Subcutaneous abdominal adipose tissue (tissue), 5 donors: ENCODE measurements around the gene CHKB.
A peak's percentile ranks its signal among the peaks of the same experiment; 100 is the strongest.
"Not testable (repeated sequence)": the region's sequence is repeated elsewhere in the genome, so short reads cannot be mapped to it uniquely, and the experiment has no call there.

Source experiments
- H3K27ac ChIP-seq: one replicate; pipeline ENCODE4 v1.7.0; 2013; ENCODE audit warnings: low read depth, mild to moderate bottlenecking, inconsistent platforms, low read length, moderate library complexity
- H3K27me3 ChIP-seq, 5 donors: one replicate each; pipeline ENCODE4 v1.7.0; 2013; ENCODE audit warnings: low read length in 5 of 5, inconsistent platforms in 1 of 5; ENCODE audit not compliant: control insufficient read depth in 5 of 5, insufficient read depth in 4 of 5
- H3K36me3 ChIP-seq, 5 donors: one replicate each; pipeline ENCODE4 v1.7.0; 2013; ENCODE audit warnings: low read length in 5 of 5; ENCODE audit not compliant: control insufficient read depth in 5 of 5, insufficient read depth in 5 of 5
- H3K4me1 ChIP-seq, 5 donors: one replicate each; pipeline ENCODE4 v1.7.0; 2013; ENCODE audit warnings: low read length in 5 of 5, mild to moderate bottlenecking in 3 of 5, moderate library complexity in 1 of 5; ENCODE audit not compliant: control insufficient read depth in 5 of 5, insufficient read depth in 5 of 5
- H3K4me3 ChIP-seq, 5 donors: one replicate each; pipeline ENCODE4 v1.7.0; 2013; ENCODE audit warnings: low read length in 5 of 5, low read depth in 1 of 5
- H3K9ac ChIP-seq, 5 donors: one replicate each; pipeline ENCODE4 v1.7.0; 2013; ENCODE audit warnings: low read length in 5 of 5, mild to moderate bottlenecking in 4 of 5, moderate library complexity in 3 of 5
- H3K9me3 ChIP-seq, 5 donors: one replicate each; pipeline ENCODE4 v1.7.0; 2013; ENCODE audit warnings: low read length in 5 of 5; ENCODE audit not compliant: control insufficient read depth in 5 of 5
- donor health status: healthy.
- donor health status: healthy.
- donor health status: healthy.
- donor health status: healthy.
- donor health status: healthy.

The CHKB gene

DNA sequence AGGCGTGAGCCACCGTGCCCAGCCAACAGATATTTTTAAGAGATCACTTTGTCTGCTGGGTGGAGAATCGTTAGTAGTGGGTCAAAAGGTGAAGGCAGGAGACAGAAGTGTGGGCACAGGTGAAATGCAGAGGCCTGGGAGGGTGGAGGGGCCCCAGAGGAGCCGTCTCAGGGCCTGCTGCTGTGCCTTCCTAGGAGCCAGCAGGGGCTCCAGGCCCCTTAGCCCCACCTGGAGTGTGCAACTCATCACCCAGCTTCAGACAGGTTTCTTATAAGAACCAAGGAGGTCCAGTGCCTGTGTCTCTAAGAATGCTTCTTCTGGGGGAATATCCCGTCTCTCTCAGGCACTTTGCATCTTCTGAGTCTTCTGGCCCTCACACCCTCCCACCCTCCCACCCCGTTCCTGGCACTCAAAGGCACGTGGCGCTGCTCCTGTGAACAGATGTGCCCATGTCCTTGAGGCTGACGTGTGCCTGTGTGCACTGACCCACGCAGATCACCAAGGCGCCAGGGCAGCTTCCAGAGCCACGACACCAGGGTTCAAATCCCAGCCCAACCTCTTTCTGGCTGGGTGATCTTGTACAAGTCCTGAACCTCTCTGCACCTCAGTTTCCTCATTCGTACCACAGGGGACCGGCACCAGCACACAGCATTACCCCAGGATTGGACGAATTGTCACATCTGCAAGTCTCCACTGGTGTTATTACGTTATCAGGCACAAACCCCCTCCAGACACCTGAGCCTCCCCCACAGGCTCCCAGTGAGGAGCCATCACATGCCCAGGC is 41.9 kb upstream of the CHKB start:
- H3K4me3 ChIP-seq, result no peak overlapping the region

DNA sequence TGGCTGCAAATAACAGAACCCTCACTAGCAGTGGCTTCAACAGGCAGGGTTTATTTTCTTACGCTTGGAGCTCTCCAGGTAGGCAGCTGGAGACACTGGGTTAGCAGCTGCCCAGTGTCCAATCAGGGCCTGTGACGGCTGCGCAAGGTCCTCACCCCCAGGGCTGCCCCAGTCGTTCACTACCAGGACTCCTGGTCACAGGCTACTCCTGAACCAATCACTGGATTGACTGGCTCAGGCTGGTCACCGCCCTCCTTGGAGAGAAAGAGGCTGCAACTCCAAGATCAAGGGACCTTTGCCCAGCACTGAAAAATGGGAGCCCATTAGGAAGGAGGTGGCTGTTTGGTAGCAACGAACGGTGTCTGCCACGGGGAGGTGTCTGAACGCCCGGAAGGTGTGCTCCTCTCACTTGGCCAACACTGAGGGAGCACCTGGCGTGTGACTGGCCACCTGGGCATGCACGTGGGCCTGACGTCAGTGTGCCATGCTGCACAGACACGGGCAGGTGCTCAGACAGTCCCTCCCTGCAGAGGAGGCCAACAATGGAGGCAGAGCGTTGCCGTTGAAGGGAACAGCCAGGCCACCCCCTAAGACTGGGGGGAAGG is 40.2 kb upstream of the CHKB start:
- Histone ChIP-seq H3K36me3 (peaks cover 0 to 21% (median 6%) of the 10 kb centered on the region in 5 donors), H3K9ac (peak overlapping the region in 1 of 5 donors; percentile 17), H3K4me3 (peak overlapping the region in 1 of 5 donors; percentile 25), H3K27ac (no peak overlapping the region), H3K9me3 (no peaks in the 10 kb centered on the region), H3K27me3 (peaks cover 0 to 4% (median 0%) of the 10 kb centered on the region in 5 donors), H3K4me1 (peaks cover 0 to 56% (median 49%) of the 10 kb centered on the region in 5 donors)

More for the DNA sequence above, 41.9 kb upstream of the CHKB start:
- Histone ChIP-seq H3K9me3 (no peaks in the 10 kb centered on the region), H3K36me3 (peaks cover 0 to 21% (median 6%) of the 10 kb centered on the region in 5 donors), H3K27ac (no peak overlapping the region), H3K9ac (no peak overlapping the region), H3K27me3 (peaks cover 0 to 4% (median 0%) of the 10 kb centered on the region in 5 donors), H3K4me1 (peaks cover 4 to 66% (median 57%) of the 10 kb centered on the region in 5 donors)

DNA sequence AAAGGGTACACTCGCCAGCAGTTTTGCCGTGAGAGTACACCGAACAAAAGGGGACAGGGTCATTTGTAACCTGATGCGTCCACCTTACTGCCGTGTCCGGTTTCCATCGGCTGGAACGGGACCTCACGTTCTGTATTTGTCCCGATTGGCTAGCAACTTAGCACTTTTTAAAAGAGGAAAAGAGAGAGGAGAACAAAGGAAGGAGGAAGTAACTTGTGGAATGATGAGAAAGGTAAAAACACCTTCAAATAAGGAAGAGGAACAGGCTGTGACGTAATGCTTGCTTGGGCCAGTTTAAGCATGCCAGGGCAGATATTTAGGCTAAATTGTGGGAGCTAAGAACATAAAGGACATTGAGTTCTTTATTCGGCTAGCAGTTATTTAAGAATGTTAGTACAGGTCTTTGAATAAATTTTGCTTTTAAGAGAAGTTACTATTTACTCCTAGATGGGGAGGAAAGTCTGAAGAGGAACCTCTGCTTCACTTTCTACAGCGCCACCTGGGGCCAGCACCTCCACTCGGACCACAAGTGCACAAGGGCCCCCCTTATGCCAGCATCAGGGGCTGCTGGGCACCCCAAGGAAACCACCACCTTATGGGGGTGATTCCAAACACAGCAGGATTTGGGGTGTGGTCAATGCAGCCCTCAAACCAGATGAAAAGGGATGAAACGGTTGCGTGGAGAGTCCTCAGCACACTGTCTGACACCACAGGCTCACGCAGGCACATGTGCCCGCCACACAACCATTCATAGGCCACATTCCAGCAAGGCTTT is 39.5 kb upstream of the CHKB start:
- peaks cover 0 to 21% (median 6%) of the 10 kb centered on the region in 5 donors for H3K36me3 ChIP-seq
- peaks cover 0 to 4% (median 0%) of the 10 kb centered on the region in 5 donors for H3K27me3 ChIP-seq
- no peak overlapping the region for H3K9ac ChIP-seq
- H3K27ac ChIP-seq, result no peak overlapping the region
- peak overlapping the region in 3 of 5 donors; percentile 25 to 50 (median 49) for H3K4me3 ChIP-seq
- H3K9me3 ChIP-seq, result no peaks in the 10 kb centered on the region
- peaks cover 0 to 49% (median 43%) of the 10 kb centered on the region in 5 donors for H3K4me1 ChIP-seq

GRCh38 chr22:50621356-50621880 is 38.8 kb upstream of the CHKB start:
- Histone ChIP-seq H3K27ac (no peak overlapping the region), H3K9ac (no peak overlapping the region), H3K27me3 (peaks cover 0 to 4% (median 0%) of the 10 kb centered on the region in 5 donors), H3K36me3 (peaks cover 0 to 17% (median 6%) of the 10 kb centered on the region in 5 donors), H3K4me3 (peak overlapping the region in 4 of 5 donors; percentile 34 to 54 (median 50)), H3K4me1 (peaks cover 0 to 42% (median 35%) of the 10 kb centered on the region in 5 donors), H3K9me3 (no peaks in the 10 kb centered on the region)

GRCh38 chr22:50620593-50621355 is 38.1 kb upstream of the CHKB start:
- H3K27ac ChIP-seq, result no peak overlapping the region
- H3K9me3 ChIP-seq, result no peaks in the 10 kb centered on the region
- no peak overlapping the region for H3K9ac ChIP-seq
- H3K4me3 ChIP-seq, result peak overlapping the region in 4 of 5 donors; percentile 34 to 54 (median 50)
- H3K27me3 ChIP-seq, result peaks cover 0 to 4% (median 0%) of the 10 kb centered on the region in 5 donors
- H3K4me1 ChIP-seq, result peaks cover 0 to 35% (median 33%) of the 10 kb centered on the region in 5 donors
- peaks cover 0 to 12% (median 6%) of the 10 kb centered on the region in 5 donors for H3K36me3 ChIP-seq

- H3K4me3 ChIP-seq, H3K9me3 ChIP-seq, H3K9ac ChIP-seq, H3K36me3 ChIP-seq, H3K27ac ChIP-seq, H3K27me3 ChIP-seq: not testable (repeated sequence)
- H3K4me1 ChIP-seq, result peaks cover 0 to 13% (median 0%) of the 10 kb centered on the region in 5 donors
Measured at GRCh38 chr22:50614296-50614695, 31.6 kb upstream of the CHKB start.

DNA sequence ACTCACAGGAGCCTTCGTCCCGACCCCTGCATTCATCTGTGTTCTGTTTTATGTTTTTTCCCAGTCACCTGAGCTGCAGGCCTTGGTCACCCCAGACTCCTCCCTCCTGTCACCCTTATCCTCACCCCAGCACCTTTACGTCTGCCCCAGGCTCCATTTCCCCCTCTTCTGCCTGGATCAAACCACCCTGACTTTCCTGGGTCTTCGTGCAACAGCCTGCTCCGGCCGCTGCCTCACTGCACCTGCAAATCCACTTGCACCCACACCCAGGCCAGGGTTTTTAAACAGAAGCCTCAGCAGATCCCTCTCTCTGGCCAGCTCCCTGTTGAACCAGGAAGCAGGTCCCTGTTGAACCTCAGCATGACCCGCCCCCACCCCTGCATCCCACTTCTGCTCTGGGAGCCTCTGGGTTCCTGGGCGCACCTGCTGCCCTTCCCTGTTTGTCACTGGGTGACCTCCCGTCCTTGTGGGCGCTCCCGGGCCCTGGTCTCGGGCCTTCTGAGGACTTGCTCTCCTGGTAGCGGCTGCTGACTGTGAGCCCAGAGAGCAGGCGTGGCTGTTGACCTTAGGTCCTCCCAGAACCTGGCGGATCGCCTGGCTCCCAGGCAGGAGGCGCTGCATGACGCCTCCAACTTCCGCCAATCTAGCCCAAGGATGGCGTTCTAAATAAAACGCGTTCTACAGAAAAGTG is 30.8 kb upstream of the CHKB start:
- Histone ChIP-seq H3K27me3 (peaks cover 0 to 11% (median 10%) of the 10 kb centered on the region in 5 donors), H3K4me1 (peaks cover 0 to 13% (median 0%) of the 10 kb centered on the region in 5 donors), H3K9ac (no peak overlapping the region), H3K9me3 (no peaks in the 10 kb centered on the region), H3K27ac (no peak overlapping the region), H3K36me3 (no peaks in the 10 kb centered on the region), H3K4me3 (no peak overlapping the region)

- Histone ChIP-seq H3K4me1 (peaks cover 0 to 13% (median 0%) of the 10 kb centered on the region in 5 donors), H3K27me3 (peaks cover 0 to 16% (median 13%) of the 10 kb centered on the region in 5 donors), H3K4me3 (no peak overlapping the region), H3K27ac (no peak overlapping the region), H3K36me3 (no peaks in the 10 kb centered on the region), H3K9me3 (no peaks in the 10 kb centered on the region), H3K9ac (no peak overlapping the region)
Measured at GRCh38 chr22:50612528-50613221, 30.0 kb upstream of the CHKB start.
